HG02852 (cell line): ENCODE data around the gene TNK2.
A peak's percentile ranks its signal among the peaks of the same experiment; 100 is the strongest.

Source experiments
- ATAC-seq: cut with Tn5 transposase; IDR thresholded peaks from one replicate; pipeline ENCODE4 v1.9.1; 2021; ENCODE audit warnings: mild to moderate bottlenecking, moderate library complexity; ENCODE audit not compliant: unreplicated experiment

The TNK2 gene

GRCh38 chr3:195854628-195855294 is 53.6 kb downstream of the TNK2 start:
- no peak for ATAC-seq

DNA sequence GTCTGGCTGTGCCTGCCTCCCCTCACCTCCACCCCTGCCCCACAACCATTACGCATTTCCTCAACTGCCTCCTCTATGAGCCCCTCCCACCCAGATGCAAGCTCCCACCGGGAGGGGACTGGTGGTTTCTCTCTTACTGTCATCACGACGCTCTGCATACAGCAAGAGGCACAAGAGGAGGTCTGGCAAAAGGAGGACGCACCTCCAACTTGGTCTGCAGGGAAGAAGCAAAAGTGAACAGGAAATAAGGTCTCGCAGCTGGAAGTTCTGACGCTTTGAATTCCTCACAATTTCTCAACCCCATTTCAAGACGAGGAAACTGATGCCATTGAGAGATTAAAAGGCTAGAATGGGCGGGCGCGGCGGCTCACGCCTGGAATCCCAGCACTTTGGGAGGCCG is 54.4 kb downstream of the TNK2 start:
- ATAC-seq, result no peak

DNA sequence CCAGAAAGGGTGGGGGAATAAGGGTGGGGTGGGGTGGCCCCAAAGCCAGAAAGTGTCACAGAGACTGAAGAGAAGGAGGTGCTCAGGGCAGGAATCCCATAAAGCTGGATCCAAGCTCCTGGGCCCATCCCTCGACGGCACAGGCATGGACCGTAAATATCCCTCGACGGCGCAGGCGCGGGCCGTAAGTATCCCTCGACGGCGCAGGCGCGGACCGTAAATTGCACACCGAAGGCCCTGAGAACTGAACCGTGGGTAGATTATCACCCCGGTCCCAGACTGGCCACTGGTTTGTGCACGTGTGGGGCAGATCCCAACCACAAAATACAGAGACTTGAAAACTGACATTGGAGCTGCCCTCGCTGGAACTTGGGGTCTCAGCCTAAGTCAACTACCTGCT is 55.3 kb downstream of the TNK2 start:
- no peak for ATAC-seq

- ATAC-seq, result peak; percentile 85
Observed at GRCh38 chr3:195850857-195851543, 57.4 kb downstream of the TNK2 start.

DNA sequence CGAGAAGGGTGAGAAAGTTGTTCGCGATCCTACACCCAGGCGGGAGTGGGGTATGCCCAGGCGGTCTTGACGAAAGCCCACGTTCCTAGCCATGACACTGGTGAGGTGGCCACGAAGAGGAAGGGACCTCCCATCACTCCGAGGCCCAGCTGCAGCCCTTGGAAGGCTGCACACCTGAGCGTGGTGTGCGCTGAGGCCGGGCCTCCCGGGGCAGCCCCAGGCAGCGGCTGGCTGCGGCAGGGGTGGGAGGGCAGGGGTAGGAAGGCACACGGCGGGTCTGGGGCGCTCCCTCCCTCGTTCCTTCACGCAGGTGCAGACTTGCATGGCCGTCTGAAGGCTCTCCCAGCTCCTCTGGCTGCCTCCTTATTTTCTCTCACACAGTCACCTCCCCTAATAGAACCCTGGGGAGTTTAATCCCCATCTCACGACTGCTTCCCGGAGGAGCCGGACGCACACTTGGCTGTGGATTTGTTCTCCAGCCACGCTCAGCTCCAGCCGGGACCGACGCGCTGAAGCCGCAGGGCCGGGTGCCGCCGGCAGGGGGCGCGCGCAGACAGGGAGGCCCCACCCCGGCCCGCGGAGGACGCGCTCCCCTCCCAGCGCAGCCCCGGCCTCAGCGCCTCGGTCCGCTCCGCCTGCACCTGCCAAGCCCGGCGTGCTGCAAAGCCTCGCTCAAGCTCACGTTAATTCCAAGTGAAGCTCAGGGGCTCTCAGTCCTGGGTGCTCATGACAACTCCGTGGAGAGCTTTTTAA is 58.9 kb downstream of the TNK2 start:
- ATAC-seq, result no peak

DNA sequence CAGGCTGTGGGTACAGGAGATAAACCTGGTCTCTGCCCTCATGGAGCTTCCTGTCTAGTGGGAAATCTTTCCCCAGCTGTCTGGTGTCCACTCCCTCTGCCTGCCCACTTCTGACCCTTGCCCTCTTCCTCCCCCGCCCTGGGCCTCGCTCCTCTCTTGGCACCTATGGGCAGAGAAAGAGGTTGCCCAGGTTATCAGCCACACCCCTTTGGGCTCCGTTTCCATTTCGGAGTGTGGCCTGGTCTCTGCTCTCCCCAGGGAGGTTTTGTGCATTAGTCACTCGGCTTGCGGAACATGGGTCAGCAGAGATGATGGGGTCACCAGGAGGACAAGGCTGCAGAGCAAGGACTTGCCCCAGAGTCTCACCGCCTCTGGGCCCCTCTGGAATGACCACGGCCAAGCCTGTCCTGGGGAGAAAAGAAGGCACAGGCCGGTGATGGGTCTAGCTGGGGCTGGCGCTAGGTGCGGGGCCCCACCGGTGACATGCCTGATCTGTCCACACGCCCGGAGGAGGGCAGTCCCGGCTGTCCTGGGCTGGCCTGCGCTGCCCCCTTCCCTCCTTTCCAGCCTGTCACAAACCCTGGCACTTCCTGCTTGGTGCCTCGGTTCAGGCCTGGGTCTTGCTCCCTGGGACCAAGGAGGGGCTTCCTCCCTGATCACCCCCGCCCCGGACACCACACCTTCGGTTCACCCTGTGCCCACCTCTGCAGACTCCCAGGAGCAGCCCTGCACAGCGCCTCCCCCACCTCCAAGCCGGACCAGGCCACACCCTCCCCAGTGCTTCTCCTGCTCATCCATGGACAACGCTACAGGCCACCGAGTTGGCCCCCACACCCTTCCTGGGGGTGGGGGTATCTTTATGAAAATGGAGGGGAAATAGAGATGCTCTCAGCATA is 61.0 kb downstream of the TNK2 start:
- no peak for ATAC-seq

GRCh38 chr3:195845483-195845882 is 62.9 kb downstream of the TNK2 start:
- no peak for ATAC-seq

DNA sequence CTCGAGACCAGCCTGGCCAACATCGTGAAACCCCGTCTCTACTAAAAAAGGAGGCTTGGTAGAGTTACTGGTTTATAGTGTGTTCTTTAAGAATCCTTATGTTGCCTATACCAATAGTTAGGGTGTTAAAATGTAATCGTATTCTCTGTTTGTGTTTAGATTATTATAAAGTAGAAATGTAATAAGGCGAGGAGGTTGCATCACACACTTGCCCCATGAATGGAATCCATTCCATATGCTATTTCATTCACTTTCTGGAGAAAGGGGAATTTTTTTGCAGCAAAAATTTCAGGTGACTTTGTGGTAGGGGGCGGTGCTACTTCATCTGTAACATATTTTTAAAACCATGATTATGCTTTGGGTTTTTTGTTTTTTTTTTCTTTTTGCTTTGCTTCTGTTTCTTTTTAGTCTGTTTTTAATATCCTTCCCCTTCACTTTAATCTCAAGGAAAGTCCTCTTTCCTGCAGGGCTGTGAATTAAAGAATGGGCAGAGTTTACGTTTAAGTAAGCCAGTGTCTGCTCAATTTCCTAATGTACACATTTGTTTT is 63.6 kb downstream of the TNK2 start:
- no peak for ATAC-seq

DNA sequence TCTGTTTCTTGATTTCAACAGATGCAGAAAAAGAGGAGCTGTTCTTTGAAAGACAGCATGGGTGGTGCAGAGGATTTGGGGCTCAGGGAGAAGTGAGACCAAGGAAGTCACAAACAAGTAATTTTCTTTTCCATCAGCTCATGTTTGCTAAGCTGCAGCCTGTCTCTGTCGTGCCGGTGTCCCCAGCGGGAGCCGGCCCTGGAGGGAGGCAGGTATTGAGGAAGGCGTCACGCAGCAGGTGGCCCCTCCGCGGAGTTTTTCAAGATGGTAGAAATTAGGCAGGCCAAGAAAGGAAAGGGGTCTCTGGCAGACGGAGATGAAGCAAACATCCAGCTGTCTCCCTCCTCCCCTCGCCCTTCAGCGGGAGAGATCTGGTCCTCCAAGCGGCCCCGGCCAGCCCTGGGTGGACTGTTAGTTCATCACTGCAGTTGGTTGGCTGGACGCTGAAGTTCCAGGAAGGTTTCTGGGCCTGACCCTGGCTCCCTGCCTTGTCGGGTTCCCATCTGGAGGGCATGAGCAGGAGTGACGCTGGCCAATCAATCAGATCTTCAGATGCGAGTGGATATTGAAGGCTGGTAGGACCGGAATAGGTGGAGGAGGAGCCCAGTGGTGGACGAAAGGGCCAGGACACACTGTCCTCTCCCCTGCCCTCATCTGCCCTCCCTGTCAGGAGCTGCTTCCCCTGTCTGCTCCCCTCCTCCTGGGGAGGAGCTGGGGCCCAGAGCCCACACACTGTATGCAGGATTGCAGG is 68.9 kb downstream of the TNK2 start:
- no peak for ATAC-seq

DNA sequence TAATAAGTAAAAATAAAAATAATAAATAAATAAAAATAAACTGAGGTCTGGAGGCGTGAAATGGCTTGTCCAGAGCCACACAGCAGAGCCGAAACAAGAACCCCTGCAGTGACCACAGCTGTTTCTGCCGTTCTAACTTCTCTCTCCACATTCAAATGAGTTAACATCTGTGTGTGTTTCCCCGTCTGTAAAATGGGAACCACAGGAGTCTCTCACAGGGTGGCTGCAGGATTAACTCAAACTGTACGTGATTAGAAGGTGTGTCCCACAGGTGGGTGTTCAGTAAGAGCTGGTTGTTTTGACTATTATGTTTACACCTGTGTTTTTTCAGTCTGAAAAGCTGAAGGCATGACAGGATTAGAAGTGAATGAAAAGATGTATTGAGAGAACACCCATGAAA is 69.6 kb downstream of the TNK2 start:
- no peak for ATAC-seq

DNA sequence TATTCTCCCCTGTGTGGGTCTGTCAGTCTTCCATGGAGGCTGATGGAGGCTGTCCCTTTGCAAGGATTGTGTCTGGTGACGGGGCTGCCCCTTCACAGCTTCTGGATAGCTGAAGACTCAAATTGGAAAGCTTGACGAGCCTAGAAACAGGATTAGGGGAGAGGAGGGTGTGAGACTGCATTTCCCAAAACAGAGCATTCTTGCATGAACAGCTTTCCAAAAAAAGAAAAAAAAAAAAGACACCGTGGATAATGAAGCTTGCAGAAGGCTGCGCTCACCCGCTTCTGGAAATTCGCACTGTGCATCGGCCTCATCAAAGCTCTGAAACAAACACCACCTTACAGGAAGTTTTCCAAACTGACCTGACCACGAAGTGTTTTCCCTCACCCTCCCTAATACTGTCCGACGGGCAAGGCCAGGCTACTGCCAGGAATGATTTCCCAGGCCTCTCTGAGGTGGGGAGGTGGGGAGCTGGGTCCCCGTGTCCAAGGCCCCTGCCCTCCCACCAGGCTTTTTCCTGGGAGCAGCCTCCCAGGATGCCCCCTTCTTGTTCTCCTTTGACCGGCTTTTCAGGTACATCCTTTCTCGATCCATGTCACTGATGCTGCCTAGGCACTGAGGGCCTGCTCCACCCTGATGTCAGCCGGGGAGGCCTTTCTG is 71.7 kb downstream of the TNK2 start:
- ATAC-seq, result no peak

- ATAC-seq, result no peak
Observed at GRCh38 chr3:195835791-195836190, 72.6 kb downstream of the TNK2 start.

GRCh38 chr3:195834675-195835583 is 73.4 kb downstream of the TNK2 start:
- ATAC-seq, result no peak

DNA sequence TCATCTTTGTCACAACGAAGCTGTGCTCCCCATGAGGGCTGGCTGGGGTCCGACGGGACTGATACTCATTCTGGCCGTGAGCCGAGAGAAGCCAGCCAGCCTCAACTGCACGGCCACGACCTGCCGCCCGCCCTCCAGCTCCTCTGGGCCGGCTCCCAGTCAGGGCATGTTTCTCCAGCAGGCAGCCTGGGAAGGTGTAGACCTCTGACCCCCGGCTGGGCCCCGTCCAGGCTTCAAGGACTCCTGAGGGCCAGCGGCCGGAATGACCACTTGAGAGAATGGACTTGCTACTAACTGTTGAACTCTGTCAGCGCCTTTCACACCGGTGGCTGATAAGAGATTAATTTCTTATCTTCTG is 78.5 kb downstream of the TNK2 start:
- no peak for ATAC-seq

GRCh38 chr3:195828762-195829161 is 79.6 kb downstream of the TNK2 start:
- no peak for ATAC-seq

GRCh38 chr3:195825857-195826804 is 82.2 kb downstream of the TNK2 start:
- ATAC-seq, result no peak

DNA sequence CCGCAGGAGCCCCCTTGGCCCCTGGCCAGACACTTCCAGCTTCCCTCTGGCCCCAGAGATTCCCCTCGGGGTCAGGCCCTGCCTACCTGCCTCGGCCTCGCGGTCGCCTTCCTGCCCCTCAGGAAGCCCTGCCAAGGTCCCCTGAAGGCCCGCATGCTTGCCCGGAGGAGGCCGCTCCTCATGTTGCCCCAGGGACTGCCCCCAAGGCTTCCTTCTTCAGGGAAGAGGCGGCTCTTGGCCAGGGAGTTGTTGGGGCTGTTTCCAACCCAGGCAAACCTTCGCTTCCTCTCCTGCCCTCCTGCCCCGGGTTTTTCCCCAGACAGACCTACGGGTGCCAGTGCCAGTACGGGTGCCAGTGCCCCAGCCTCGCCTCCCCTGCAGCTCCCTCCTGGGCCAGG is 83.2 kb downstream of the TNK2 start:
- no peak for ATAC-seq
